GM12878 (cell line): ENCODE data around the gene ARHGAP15. TPM values are rescaled to one million over a fixed set of nuclear protein-coding genes. Genes with fewer than 3 reads are reported as not detected.

Source experiments
- ATAC-seq: fragments of 200-7000 bp; cut with Tn5 transposase; 3 replicates; pipeline ENCODE4 v1.9.1; 2020; ENCODE audit warnings: mild to moderate bottlenecking, moderate library complexity
- BruUV-seq: library from RNA; stranded (reverse); fragments of 400-500 nt; replicated peaks from 2 replicates; lab custom pipeline; 2021; lab: Mats Ljungman, UMichigan
- CTCF ChIA-PET: fragments of 300-600 bp; sonication (Branson Sonifier 250); formaldehyde crosslinking; extraction: SDS; loops from one replicate; lab custom pipeline; 2021; ENCODE audit warnings: inconsistent platforms; lab: Yijun Ruan, JAX
- POLR2A ChIA-PET: fragments of 350-600 bp; formaldehyde crosslinking; extraction: SDS; loops from one replicate; lab custom pipeline; 2021; ENCODE audit warnings: inconsistent platforms; lab: Charles Lee
- RAD21 ChIA-PET: fragments of 300-600 bp; sonication (Branson Sonifier 250); formaldehyde crosslinking; loops from one replicate; lab custom pipeline; 2023; ENCODE audit warnings: antibody characterized with exemption; ENCODE audit not compliant: unreplicated experiment; lab: Charles Lee
- SMC1A ChIA-PET: fragments of 300-600 bp; sonication (Branson Sonifier 250); formaldehyde crosslinking; loops from one replicate; lab custom pipeline; 2023; ENCODE audit not compliant: unreplicated experiment, uncharacterized antibody; lab: Charles Lee
- DNase-seq: peaks from one replicate; pipeline ENCODE4 v3.0.0-alpha.2; 2011; ENCODE audit warnings: low read depth, low spot score
- FAIRE-seq: peaks from 3 replicates; lab custom pipeline; 2011; peaks lifted over from hg19 to GRCh38; lab: Jason Lieb, UNC
- H2AFZ ChIP-seq: 2 replicates; pipeline ENCODE4 v1.6.0; 2011; ENCODE audit warnings: low read depth, low read length, control low read depth; ENCODE audit not compliant: control insufficient read depth
- H3K27ac ChIP-seq: 2 replicates; pipeline ENCODE4 v1.5.1; 2011; ENCODE audit warnings: control low read depth; ENCODE audit not compliant: control insufficient read depth, insufficient read depth
- H3K27me3 ChIP-seq, 2 experiments: replicated peaks in 1 of 2; 2 replicates each; pipeline versions ENCODE4 v1.6.0 to v1.6.1; 2011; ENCODE audit warnings: low read length in 1 of 2; ENCODE audit not compliant: control insufficient read depth in 2 of 2, insufficient read depth in 2 of 2
- H3K36me3 ChIP-seq, 2 experiments: 2 replicates each; pipeline ENCODE4 v1.5.1; 2011; ENCODE audit warnings: low read length in 1 of 2; ENCODE audit not compliant: control insufficient read depth in 2 of 2, insufficient read depth in 2 of 2
- H3K4me1 ChIP-seq: 2 replicates; pipeline ENCODE4 v1.6.1; 2011; ENCODE audit warnings: mild to moderate bottlenecking, low read length, moderate library complexity, mixed read lengths; ENCODE audit not compliant: control insufficient read depth, insufficient read depth
- H3K4me2 ChIP-seq: 2 replicates; pipeline ENCODE4 v1.6.0; 2011; ENCODE audit warnings: control low read depth; ENCODE audit not compliant: control insufficient read depth, insufficient read depth
- H3K4me3 ChIP-seq: fragments of 200-600 bp; sonication (generic); 2 replicates; pipeline ENCODE4 v1.5.1; 2016
- H3K79me2 ChIP-seq: 2 replicates; pipeline ENCODE4 v1.6.0; 2011; ENCODE audit warnings: low read length; ENCODE audit not compliant: control insufficient read depth, insufficient read depth
- H3K9ac ChIP-seq: 2 replicates; pipeline ENCODE4 v1.8.0; 2011; ENCODE audit warnings: low read length, control low read depth, mixed read lengths; ENCODE audit not compliant: control insufficient read depth, insufficient read depth
- H3K9me3 ChIP-seq: replicated peaks from 3 replicates; pipeline ENCODE4 v1.5.1; 2011; ENCODE audit warnings: mild to moderate bottlenecking, low read length; ENCODE audit not compliant: control insufficient read depth, insufficient read depth
- H4K20me1 ChIP-seq: 2 replicates; pipeline ENCODE4 v1.6.0; 2011; ENCODE audit not compliant: control insufficient read depth, insufficient read depth
- HDAC6 ChIP-seq: fragments of 200-600 bp; sonication (generic); IDR thresholded peaks from one replicate; pipeline ENCODE4 v1.8.0; 2017; ENCODE audit warnings: antibody characterized with exemption; ENCODE audit not compliant: unreplicated experiment
- NFIC ChIP-seq: IDR thresholded peaks from 2 replicates; pipeline ENCODE4 v1.6.1; 2012; ENCODE audit warnings: low read depth, mild to moderate bottlenecking, inconsistent platforms, low read length, moderate library complexity
- SMAD5 ChIP-seq: IDR thresholded peaks from 2 replicates; pipeline ENCODE4 v1.6.1; 2016; ENCODE audit warnings: antibody characterized with exemption, low read depth
- SP1 ChIP-seq: IDR thresholded peaks from one replicate; pipeline ENCODE4 v1.6.1; 2011; ENCODE audit warnings: low read depth, low read length
- TARDBP ChIP-seq: IDR thresholded peaks from 2 replicates; pipeline ENCODE4 v1.6.1; 2016; ENCODE audit warnings: borderline replicate concordance
- TCF12 ChIP-seq: IDR thresholded peaks from 2 replicates; pipeline ENCODE4 v1.6.1; 2011; ENCODE audit warnings: low read depth, mild to moderate bottlenecking, low read length
- TCF3 ChIP-seq: IDR thresholded peaks from 2 replicates; pipeline ENCODE4 v1.6.1; 2012; ENCODE audit warnings: low read depth, mild to moderate bottlenecking, low read length, borderline replicate concordance; ENCODE audit not compliant: insufficient read depth
- ZSCAN29 ChIP-seq: fragments of 450-650 bp; IDR thresholded peaks from 2 replicates; pipeline ENCODE4 v1.6.1; 2017; ENCODE audit warnings: mild to moderate bottlenecking, moderate library complexity
- WGBS: methylation state at CpG from one replicate; pipeline ENCODE4 v1.1.6; 2016; ENCODE audit warnings: low lambda C conversion rate; ENCODE audit not compliant: insufficient replicate concordance, insufficient coverage; ENCODE audit errors: missing lambda C conversion rate; 5-methylcytosine and 5-hydroxymethylcytosine counted together
- in situ Hi-C: fragments of 300-500 bp; cut with MboI; formaldehyde crosslinking; loops from 9 replicates; pipeline ENCODE4 v1.14.3; 2018; ENCODE audit warnings: mixed read lengths
- intact Hi-C: fragments of 100-400 bp; cut with micrococcal nuclease; formaldehyde crosslinking; loops from one replicate; pipeline ENCODE4 v1.14.2; 2022; ENCODE audit not compliant: unreplicated experiment
- polyA plus RNA-seq, 11 experiments: library from polyadenylated mRNA; depleted of rRNA in 4 of 11; unstranded in 6 of 11; stranded (reverse) in 5 of 11; fragments of >200 nt; fragmentation: Nextera tagmentation in 4 of 11; fragmentation: Illumina TruSeq in 1 of 11; extraction: Ambion mirVana in 4 of 11; extraction: Trizol in 1 of 11; gene quantifications; 1 replicate in 1 of 11; 2 replicates in 10 of 11; pipeline versions ENCODE4 v1.2.1 to v1.2.3, GENCODE V29; 2011 to 2016; ENCODE audit warnings: inconsistent platforms in 2 of 11, missing spikeins in 2 of 11, low read depth in 1 of 11
- total RNA-seq, 4 experiments: library from RNA; depleted of rRNA in 3 of 4; stranded (reverse); fragments of >200 nt in 3 of 4; fragmentation: Illumina TruSeq in 1 of 4; extraction: Trizol in 1 of 4; gene quantifications; 2 replicates each; pipeline versions ENCODE4 v1.2.1 to v1.2.3, GENCODE V29; 2013 to 2021

ARHGAP15 gene
- total and polyA plus RNA-seq, 10 of the 15 experiments (the other 5 are each of a cell fraction or from before 2014, with no cell fraction given) = 38.0 to 92.6 (median 66.7) TPM

- intact Hi-C loops = no loop called here
- TF ChIP-seq HDAC6 (no peak), TCF3 (no peak), SP1 (no peak), TCF12 (no peak), ZSCAN29 (no peak), TARDBP (no peak)
- TF ChIP-seq, all 136 proteins: peak for 0
- Histone ChIP-seq H3K36me3 (peaks cover 0 to 3% of the 10 kb centered on the region in 2 experiments; a peak in 1 of 4 replicates), H2AFZ (no peak overlapping the region), H3K27me3 (no peaks in the 10 kb centered on the region), H4K20me1 (no peaks in the 10 kb centered on the region), H3K4me2 (no peak overlapping the region), H3K4me1 (no peaks in the 10 kb centered on the region), H3K27ac (no peak overlapping the region), H3K9ac (no peak overlapping the region), H3K4me3 (no peak overlapping the region), H3K9me3 (no peaks in the 10 kb centered on the region), H3K79me2 (no peaks in the 10 kb centered on the region)
- ChIA-PET CTCF (interaction anchor here (0.7 kb wide), 1 partner anchor 1669 kb away, joined by 8 read pairs; no protein-coding TSS in a partner anchor), SMC1A (interaction anchor here (0.6 to 1.4 kb wide), 2 partner anchors 9 to 30 kb away, joined by 3 to 4 read pairs; no protein-coding TSS in a partner anchor), RAD21 (no interaction called here), POLR2A (no interaction called here)
- ATAC-seq (no peak), DNase-seq (no peak), FAIRE-seq (no peak)
- 99% methylated on average over 4 of the region's 4 CpGs for WGBS
- in situ Hi-C loops = no loop called here
- BruUV-seq = no TSS peak
These were observed 353.6 kb downstream of the ARHGAP15 start for GRCh38 chr2:143482771-143483170.

- H4K20me1 ChIP-seq = no peaks in the 10 kb centered on the region
- no peaks in the 10 kb centered on the region for H3K4me1 ChIP-seq
- TF ChIP-seq SMAD5 = no peak
- no peak for TF ChIP-seq NFIC
- H3K27me3 ChIP-seq = no peaks in the 10 kb centered on the region
- H3K9me3 ChIP-seq = no peaks in the 10 kb centered on the region; the same call in 2 of the 3 replicates
- ATAC-seq = no peak
- no peaks in the 10 kb centered on the region for H3K79me2 ChIP-seq
- no peak overlapping the region for H3K4me2 ChIP-seq
- no TSS peak for BruUV-seq
- H3K36me3 ChIP-seq = peaks cover 0 to 5% of the 10 kb centered on the region in 2 experiments; a peak in 1 of 4 replicates
- intact Hi-C loops = no loop called here
- 48% methylated on average over 1 of the region's 1 CpG for WGBS
- ChIA-PET POLR2A (no interaction called here), SMC1A (interaction anchor here (1.1 to 2.6 kb wide), 2 partner anchors 8 to 11 kb away, joined by 3 to 5 read pairs; no protein-coding TSS in a partner anchor), RAD21 (no interaction called here), CTCF (interaction anchor here (0.8 kb wide), 1 partner anchor 514 kb away, joined by 3 read pairs; no protein-coding TSS in a partner anchor)
- no peak for FAIRE-seq
- in situ Hi-C loops = no loop called here
- H3K27ac ChIP-seq = no peak overlapping the region
- H2AFZ ChIP-seq = no peak overlapping the region
- no peak for DNase-seq
- H3K4me3 ChIP-seq = no peak overlapping the region
- H3K9ac ChIP-seq = no peak overlapping the region
These were observed 357.8 kb downstream of the ARHGAP15 start for GRCh38 chr2:143486976-143487375.
